K562 (cell line): ENCODE measurements around the gene MCM7. TPM values are rescaled to one million over a fixed set of nuclear protein-coding genes. Genes with fewer than 3 reads are reported as not detected.
A peak's percentile ranks its signal among the peaks of the same experiment; 100 is the strongest.

ENCODE experiments used
- ARID2 ChIP-seq: fragments of 450-650 bp; IDR thresholded peaks from 2 replicates; pipeline ENCODE4 v1.6.1; 2017; ENCODE audit warnings: antibody characterized with exemption, mild to moderate bottlenecking
- ATF3 ChIP-seq, 2 experiments: fragments of 450-650 bp in 1 of 2; sonication (generic) in 1 of 2; formaldehyde crosslinking in 1 of 2; IDR thresholded peaks in 1 of 2; conservative IDR thresholded peaks in 1 of 2; 2 replicates each; pipeline versions ENCODE4 v1.6.1 to v1.8.1; 2016 to 2023; ENCODE audit warnings: mild to moderate bottlenecking in 2 of 2, moderate library complexity in 2 of 2, inconsistent platforms in 1 of 2, missing genetic modification reagents in 1 of 2
- CBX3 ChIP-seq, 2 experiments: IDR thresholded peaks; 1 replicate in 1 of 2; 2 replicates in 1 of 2; pipeline ENCODE4 v1.6.1; 2012; ENCODE audit warnings: inconsistent platforms in 2 of 2, low read length in 2 of 2, borderline replicate concordance in 1 of 2, control low read depth in 1 of 2
- CTCFL ChIP-seq: IDR thresholded peaks from 2 replicates; pipeline ENCODE4 v1.6.1; 2011; ENCODE audit warnings: borderline replicate concordance, low read depth, mild to moderate bottlenecking, moderate library complexity, low read length; ENCODE audit not compliant: insufficient read depth, poor library complexity, severe bottlenecking
- E4F1 ChIP-seq: fragments of 250-450 bp; sonication (Bioruptor Pico); IDR thresholded peaks from 2 replicates; pipeline ENCODE4 v1.5.0; 2021; ENCODE audit warnings: mild to moderate bottlenecking, borderline replicate concordance
- GTF2B ChIP-seq: IDR thresholded peaks from 2 replicates; pipeline ENCODE4 v1.6.1; 2011; ENCODE audit not compliant: insufficient read length; ENCODE audit errors: extremely low read depth
- HDAC1 ChIP-seq, 2 experiments: fragments of 450-650 bp; IDR thresholded peaks; 2 replicates each; pipeline ENCODE4 v1.6.1; 2016 to 2017; ENCODE audit warnings: inconsistent platforms in 1 of 2, mild to moderate bottlenecking in 1 of 2, moderate library complexity in 1 of 2
- IRF1 ChIP-seq: sonication (generic); formaldehyde crosslinking; IDR thresholded peaks from 2 replicates; pipeline ENCODE4 v1.8.0; 2022; ENCODE audit warnings: missing genetic modification reagents, mild to moderate bottlenecking, borderline replicate concordance
- POLR2AphosphoS2 ChIP-seq: IDR thresholded peaks from 2 replicates; pipeline ENCODE4 v1.6.1; 2012; ENCODE audit warnings: low read length, improper control_type of control experiment
- PTBP1 ChIP-seq: fragments of 200-400 bp; formaldehyde crosslinking; IDR thresholded peaks from 2 replicates; pipeline ENCODE4 v1.6.1; 2017; ENCODE audit warnings: low read depth, low read length
- SAP30 ChIP-seq: fragments of 200-600 bp; sonication (generic); IDR thresholded peaks from 2 replicates; pipeline ENCODE4 v1.6.1; 2012; ENCODE audit warnings: borderline replicate concordance, low read depth, mild to moderate bottlenecking, moderate library complexity, low read length, control low read depth, inconsistent platforms; ENCODE audit not compliant: insufficient read depth, poor library complexity, severe bottlenecking
- SMARCB1 ChIP-seq: IDR thresholded peaks from 2 replicates; pipeline ENCODE4 v1.6.1; 2011; ENCODE audit warnings: improper control_type of control experiment, low read depth; ENCODE audit not compliant: insufficient read length
- THRA ChIP-seq: fragments of 450-650 bp; IDR thresholded peaks from 2 replicates; pipeline ENCODE4 v1.6.1; 2017; ENCODE audit warnings: mild to moderate bottlenecking, moderate library complexity
- ZKSCAN1 ChIP-seq: fragments of 150-350 bp; IDR thresholded peaks from 2 replicates; pipeline ENCODE4 v1.6.1; 2016; ENCODE audit warnings: low read depth, low read length
- ZNF134 ChIP-seq: fragments of 250-450 bp; sonication (Bioruptor Pico); conservative IDR thresholded peaks from 2 replicates; pipeline ENCODE4 v1.4.0; 2020
- ZNF143 ChIP-seq: sonication (generic); formaldehyde crosslinking; IDR thresholded peaks from 2 replicates; pipeline ENCODE4 v1.9.0; 2022; ENCODE audit warnings: mild to moderate bottlenecking, missing genetic modification reagents
- ZNF384 ChIP-seq: IDR thresholded peaks from 2 replicates; pipeline ENCODE4 v1.6.1; 2012; ENCODE audit warnings: low read depth, low read length, improper control_type of control experiment
- ZNF57 ChIP-seq: fragments of 450-650 bp; formaldehyde crosslinking; IDR thresholded peaks from 2 replicates; pipeline ENCODE4 v1.4.0; 2020; ENCODE audit warnings: mild to moderate bottlenecking, moderate library complexity
- polyA plus RNA-seq, 8 experiments: library from polyadenylated mRNA; depleted of rRNA in 4 of 8; stranded (reverse) in 5 of 8; unstranded in 3 of 8; fragments of >200 nt; fragmentation: Nextera tagmentation in 2 of 8; fragmentation: Illumina TruSeq in 1 of 8; extraction: Ambion mirVana in 2 of 8; extraction: Trizol in 1 of 8; gene quantifications; 2 replicates each; pipeline versions ENCODE4 v1.2.1 to v1.2.3, GENCODE V29; 2011 to 2014; ENCODE audit warnings: inconsistent platforms in 1 of 8, missing spikeins in 1 of 8
- total RNA-seq, 7 experiments: library from RNA; depleted of rRNA in 6 of 7; stranded (reverse); fragments of >200 nt in 6 of 7; fragmentation: Illumina TruSeq in 2 of 7; extraction: Trizol in 2 of 7; gene quantifications; 2 replicates each; pipeline versions ENCODE4 v1.2.1 to v1.2.3, GENCODE V29; 2011 to 2021; ENCODE audit warnings: low replicate concordance in 1 of 7

The MCM7 gene
- total and polyA plus RNA-seq, 9 of the 15 experiments (the other 6 are each of a cell fraction or from before 2014, with no cell fraction given): 329 to 856 (median 437) TPM

GRCh38 chr7:100089458-100090196 is 11.6 kb downstream of the MCM7 start (continued):
- TF ChIP-seq E4F1: no peak
- TF ChIP-seq ZNF134 (CRISPR knock-in tag): no peak
- no peak for TF ChIP-seq GTF2B
- no peak for TF ChIP-seq IRF1
- TF ChIP-seq CBX3 (IDR thresholded peaks at IDR 0.05; ENCODE audit: borderline replicate concordance in 1 of 2, low read length in 2 of 2): no peak
- TF ChIP-seq ZKSCAN1: no peak
- peak; percentile 68; the same call in 1 of the 2 replicates for TF ChIP-seq ARID2
- TF ChIP-seq ZNF384: no peak
- TF ChIP-seq ZNF143 (CRISPR knock-in tag): no peak
- no peak for TF ChIP-seq CTCFL
- TF ChIP-seq ZNF57: no peak
- TF ChIP-seq ATF3 (IDR thresholded peaks at IDR 0.05): peak; percentile 59
- TF ChIP-seq ATF3 (CRISPR knock-in tag; conservative IDR thresholded peaks at IDR 0.05): no peak
- TF ChIP-seq POLR2AphosphoS2: no peak
- no peak for TF ChIP-seq SAP30
- 0 out of 2 replicates have a peak, but pooled peaks have one; percentile 61 for TF ChIP-seq PTBP1
- no peak for TF ChIP-seq THRA
- 0 out of 4 replicates have a peak, but pooled peaks of 1 of the 2 experiments have one; percentile 6 for TF ChIP-seq HDAC1 (IDR thresholded peaks at IDR 0.05)
- TF ChIP-seq SMARCB1: no peak
